HTR-8/SVneo (cell line): Measurements from ENCODE around the gene DZIP1L.
"Not testable (repeated sequence)": the region's sequence is repeated elsewhere in the genome, so short reads cannot be mapped to it uniquely, and the experiment has no call there.

Source experiments
- DNase-seq: peaks from one replicate; pipeline ENCODE4 v3.0.0; 2011; ENCODE audit warnings: low spot score, mixed read lengths; ENCODE audit not compliant: insufficient read length
- FAIRE-seq: peaks from 2 replicates; lab custom pipeline; 2011; peaks lifted over from hg19 to GRCh38; lab: Jason Lieb, UNC

DZIP1L gene, protein sequence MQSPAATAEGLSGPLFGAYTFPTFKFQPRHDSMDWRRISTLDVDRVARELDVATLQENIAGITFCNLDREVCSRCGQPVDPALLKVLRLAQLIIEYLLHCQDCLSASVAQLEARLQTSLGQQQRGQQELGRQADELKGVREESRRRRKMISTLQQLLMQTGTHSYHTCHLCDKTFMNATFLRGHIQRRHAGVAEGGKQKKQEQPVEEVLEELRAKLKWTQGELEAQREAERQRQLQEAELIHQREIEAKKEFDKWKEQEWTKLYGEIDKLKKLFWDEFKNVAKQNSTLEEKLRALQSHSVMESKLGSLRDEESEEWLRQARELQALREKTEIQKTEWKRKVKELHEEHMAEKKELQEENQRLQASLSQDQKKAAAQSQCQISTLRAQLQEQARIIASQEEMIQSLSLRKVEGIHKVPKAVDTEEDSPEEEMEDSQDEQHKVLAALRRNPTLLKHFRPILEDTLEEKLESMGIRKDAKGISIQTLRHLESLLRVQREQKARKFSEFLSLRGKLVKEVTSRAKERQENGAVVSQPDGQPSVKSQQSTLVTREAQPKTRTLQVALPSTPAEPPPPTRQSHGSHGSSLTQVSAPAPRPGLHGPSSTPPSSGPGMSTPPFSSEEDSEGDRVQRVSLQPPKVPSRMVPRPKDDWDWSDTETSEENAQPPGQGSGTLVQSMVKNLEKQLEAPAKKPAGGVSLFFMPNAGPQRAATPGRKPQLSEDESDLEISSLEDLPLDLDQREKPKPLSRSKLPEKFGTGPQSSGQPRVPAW

DNA sequence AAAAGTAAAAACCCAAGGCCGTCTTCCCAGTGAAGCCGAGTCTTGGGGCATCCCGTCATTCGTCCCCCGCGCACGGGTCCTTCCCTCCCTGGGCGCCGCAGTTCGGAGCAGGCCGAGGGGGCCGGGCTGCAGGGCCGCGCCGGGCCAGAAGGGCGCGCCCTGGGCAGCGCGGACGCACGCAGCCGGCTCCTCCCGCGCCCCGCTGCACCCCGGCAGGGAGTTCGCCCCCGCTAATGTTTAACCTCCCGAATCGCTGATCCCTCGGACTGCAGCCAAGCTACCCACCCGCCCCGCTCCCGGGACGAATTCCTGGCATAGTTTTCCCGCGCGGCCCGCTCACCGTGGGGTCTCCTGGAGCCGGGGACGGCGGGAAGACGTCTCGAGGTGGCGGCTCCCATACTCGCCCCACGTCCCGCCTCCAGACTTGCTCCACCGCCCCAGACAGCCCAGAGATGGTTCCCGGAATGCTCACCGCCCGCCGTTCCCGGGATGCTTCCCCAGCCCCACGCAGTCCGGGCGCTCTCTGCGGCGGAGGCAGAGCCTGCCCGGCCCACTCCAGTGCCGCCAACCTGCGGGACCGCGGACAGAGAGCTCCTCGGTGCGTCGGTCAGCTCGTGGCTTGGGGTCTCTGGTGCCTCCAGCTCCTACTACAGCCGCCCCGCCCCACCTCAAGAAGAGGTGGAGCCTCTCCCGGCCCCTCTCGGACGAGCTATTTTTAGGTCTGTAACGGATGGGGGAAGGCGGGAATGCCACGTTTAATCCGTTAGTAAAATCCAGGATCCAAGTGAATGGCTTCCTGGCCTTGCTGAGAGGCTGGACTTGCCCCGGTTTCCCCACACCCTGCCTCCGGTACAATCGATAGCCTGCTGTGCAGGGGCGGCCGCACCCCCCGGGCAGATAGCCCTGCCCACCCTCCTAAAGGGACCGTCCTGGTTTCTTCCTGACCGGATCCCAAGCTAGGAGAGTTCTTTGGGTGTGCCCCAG, at the start of gene DZIP1L:
Gene DZIP1L (minus strand): TSS at position 621 of the 984 bp plus-strand sequence. CDS start 11,637 bp downstream, outside the sequence.
- FAIRE-seq: peak; percentile 60
- peak; percentile 73 for DNase-seq

DNA sequence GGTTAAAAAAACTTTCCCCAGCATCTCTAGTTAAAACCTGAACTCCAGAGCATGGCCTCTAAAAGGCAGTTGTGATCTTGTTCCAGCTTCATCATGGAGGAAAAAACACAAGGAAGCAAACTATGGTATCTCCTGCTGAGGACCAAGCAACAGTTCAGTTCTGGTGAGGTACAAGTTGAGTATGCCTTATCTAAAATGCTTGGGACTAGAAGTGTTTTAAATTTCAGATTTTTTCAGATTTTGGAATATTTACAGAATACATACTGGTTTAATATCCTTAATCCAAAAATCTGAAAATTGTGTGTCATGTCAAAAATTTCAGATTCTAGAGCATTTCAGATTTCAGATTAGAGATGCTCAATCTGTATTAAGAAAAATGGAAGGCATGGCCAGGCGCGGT, 49.7 kb upstream of the DZIP1L start:
- FAIRE-seq (no peak), DNase-seq (no peak)

DNA sequence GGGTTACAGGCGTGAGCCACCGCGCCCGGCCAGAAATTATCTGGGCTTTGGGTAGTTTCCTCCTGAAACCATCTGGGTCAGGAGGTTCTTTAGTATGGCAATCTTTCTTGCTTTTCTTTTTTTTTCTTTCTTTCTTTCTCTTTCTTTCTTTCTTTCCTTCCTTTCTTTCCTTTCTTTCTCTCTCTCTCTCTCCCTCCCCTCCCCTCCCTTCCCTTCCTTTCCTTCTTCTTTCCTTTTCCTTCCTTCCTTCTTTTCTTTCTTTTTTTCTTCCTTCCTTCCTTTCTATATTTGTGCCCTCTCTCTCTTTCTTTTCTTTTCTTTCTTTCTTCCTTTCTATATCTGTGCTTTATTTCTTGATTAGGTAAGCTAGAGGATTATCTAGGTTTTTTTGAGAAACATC, 42.3 kb upstream of the DZIP1L start:
- FAIRE-seq (no peak), DNase-seq (no peak)

DNA sequence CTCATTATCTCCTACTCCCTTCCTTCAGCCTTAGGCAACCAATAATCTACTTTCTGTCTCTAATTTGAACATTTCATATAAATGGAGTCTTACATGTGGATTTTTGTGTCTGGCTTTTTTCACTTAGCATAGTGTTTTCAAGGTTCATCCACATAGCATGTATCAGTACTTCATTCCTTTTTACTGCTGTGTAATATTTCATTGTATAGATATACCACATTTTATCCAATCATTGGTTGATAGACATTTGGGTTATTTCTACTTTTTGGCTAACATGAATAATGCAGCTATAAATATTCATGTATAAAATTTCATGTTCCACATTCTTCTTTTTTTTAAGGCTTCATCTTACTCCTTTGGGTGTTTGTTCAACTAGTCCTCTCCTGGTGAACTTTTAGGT, 39.1 kb upstream of the DZIP1L start:
- DNase-seq (no peak), FAIRE-seq (no peak)

DNA sequence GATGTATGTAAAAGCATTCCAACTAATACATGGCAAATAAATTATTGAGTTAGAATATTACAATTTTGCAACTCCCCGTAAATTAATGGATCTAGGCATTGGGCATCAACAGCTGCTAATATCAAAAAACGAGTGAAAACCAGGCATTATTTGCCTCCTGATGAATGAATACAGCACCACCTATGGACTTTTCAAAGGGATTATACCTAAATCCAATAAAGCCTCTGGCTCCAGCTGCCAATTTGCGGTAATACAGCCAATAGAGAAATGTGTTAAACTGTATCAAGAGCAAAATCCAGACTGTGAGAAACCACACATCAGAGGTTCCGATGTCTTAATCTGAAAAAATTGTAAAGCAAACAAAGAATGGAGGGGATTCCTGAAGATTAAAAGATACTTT, 33.1 kb upstream of the DZIP1L start:
- no peak for DNase-seq
- FAIRE-seq: no peak

DNA sequence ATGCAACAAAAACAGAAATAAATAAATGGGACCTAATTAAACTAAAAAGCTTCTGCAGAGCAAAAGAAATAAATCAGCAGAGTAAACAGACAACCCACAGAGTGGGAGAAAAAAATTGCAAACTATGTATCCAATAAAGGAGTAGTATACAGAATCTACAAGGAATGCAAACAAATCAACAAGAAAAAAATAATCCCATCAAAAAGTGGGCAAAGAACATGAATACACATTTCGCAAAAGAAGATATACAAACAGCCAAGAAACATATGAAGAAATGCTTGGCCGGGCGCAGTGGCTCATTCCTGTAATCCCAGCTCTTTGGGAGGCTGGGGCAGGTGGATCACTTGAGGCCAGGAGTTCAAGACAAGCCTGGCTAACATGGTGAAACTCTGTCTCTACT, 26.8 kb upstream of the DZIP1L start:
- not testable (repeated sequence) for DNase-seq, FAIRE-seq

DNA sequence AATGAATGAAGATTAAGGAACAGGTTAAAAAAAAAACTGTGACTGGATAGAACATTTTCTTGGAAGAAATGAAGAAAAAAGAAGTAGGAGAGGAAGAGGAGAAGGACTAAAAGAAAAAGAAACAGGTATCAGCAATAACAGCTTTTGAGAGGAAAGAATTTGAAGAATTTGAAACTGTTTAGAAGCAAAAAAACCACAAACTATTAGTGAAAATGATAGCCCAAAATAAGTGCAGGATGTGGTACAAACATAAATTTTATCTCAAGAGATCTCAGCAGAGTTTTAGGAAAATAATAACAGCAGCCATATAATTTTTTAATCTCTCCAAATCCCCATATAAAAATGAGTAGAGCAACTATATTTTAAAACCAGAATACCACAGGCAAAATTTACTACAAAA, 25.5 kb upstream of the DZIP1L start:
- DNase-seq: no peak
- no peak for FAIRE-seq

DNA sequence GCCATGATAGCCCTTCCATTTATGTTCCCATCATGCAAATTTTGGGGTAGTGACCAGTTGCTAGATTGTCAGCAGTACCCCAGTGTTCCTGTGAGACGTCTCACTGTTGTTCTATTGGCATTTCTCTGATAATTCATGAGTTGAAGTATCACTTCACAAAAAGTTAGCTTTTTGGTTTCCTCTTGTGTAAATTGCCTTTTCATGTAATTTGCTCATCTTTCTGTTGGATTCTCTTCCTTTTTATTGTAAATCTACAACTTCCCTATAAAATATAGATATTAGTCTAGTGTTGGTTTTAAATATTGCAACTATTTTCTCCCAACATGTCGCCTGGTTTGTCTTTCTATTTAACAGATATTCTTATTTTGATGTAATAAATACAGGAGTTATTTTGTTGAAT, 24.3 kb upstream of the DZIP1L start:
- DNase-seq: no peak
- no peak for FAIRE-seq

DNA sequence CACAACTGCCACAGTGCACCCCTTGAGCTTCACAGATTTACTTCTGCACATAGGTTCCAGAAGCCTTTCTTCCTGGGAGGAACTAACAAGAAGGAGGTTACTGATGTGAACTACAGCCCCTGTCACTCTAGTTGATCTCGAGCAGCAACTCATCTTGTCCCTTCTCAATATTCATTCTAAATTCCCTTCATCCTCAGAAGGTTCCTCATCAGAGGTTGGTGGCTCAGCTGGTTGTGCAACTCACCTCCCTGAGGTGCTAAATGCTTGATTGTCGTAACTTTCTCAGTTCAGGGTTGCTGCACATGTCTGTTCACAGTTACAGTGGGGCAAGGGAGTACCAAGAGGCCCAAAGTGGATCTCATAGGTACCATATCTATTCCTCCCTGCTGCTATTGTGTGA, 22.5 kb upstream of the DZIP1L start:
- DNase-seq: no peak
- FAIRE-seq: no peak

DNA sequence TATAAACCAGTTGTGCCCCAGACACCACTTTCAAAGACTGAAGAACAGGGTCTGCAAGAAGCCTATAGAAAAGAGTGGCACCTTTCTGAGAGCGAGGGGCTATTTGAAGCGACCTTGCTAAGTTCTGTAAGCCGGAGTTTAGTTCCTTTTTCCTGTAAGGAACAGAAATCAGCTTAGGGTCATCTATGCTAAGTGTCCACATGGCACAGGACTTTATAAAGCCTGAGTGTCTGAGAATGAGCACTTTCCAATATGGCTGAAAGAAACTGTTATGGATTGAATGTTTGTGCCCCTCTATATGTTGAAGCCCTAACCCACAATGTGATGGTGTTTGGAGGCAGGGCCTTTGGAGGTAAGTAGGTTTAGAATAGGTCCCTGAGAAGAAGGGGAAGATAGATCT, 20.8 kb upstream of the DZIP1L start:
- DNase-seq: no peak
- FAIRE-seq: no peak

DNA sequence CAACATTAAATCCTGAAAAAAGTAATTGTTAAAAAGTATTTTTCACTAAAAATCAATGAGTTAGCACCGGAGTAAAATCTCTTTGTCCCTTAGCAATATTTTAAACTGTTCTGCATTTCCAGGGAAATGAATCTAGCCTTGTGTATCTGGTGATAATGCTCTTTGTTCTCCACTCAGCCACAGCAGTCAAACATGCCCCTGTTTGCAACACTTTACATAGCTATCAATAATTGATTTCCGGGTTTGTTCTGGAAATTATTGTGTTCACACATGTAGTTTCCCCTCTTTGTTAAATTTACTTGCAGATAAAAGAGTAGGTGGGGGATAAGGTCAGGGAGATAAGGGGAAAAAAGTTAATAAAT, 20.4 kb upstream of the DZIP1L start:
- DNase-seq (no peak), FAIRE-seq (no peak)

DNA sequence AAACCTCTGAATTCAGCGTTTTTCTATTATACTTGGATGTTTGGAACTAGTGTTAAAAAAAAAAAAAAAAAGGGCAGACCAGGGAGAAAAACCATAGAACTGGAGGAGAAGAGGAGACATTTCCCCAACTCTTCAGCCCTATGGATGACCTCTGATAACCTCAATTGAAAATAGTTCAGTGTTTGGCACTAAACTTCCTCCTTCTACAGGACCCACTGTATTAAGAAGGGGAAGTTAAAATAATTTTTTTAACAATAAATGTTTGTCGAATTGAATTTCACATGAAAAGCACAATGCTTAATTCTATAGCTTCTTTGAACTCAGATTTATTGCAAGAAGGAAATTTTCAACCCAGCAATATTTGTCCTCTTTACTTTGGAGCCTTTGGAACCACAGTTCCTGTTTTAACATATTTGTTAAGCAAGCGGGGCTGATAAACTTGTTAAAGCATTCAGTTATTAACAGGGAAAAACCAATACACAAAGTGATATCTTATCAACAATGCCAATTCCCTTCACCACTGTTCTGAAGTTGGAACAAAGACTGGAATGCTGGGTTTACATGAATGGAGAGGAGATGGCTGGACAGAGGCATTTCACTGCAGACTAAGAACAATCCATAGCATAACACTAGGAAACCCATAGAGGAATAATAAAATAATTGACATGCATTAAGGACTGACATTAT, 19.9 kb upstream of the DZIP1L start:
- DNase-seq (no peak), FAIRE-seq (no peak)

DNA sequence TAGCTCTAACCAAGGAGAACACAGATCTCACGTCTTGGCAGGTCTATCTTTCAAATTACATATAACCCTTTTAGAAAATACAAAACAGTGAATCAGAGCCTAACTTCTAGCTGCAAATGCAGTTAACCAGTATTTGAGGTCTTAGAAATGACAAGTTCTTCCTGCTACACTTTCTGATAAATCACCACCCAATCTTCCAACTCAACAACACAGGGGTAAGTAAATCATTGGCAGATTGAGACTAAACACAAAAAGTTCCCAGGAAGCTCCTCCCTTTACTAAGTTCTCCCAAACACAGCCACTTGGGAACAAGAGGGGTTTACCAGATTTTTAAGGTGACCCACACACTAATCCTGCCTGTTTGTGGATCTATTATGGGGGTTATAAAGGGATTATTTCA, 16.8 kb upstream of the DZIP1L start, which contains the start of gene A4GNT:
Gene A4GNT (minus strand): TSS at position 152 of the 400 bp plus-strand sequence. CDS start 1,134 bp downstream, outside the sequence.
- FAIRE-seq (no peak), DNase-seq (no peak)

DNA sequence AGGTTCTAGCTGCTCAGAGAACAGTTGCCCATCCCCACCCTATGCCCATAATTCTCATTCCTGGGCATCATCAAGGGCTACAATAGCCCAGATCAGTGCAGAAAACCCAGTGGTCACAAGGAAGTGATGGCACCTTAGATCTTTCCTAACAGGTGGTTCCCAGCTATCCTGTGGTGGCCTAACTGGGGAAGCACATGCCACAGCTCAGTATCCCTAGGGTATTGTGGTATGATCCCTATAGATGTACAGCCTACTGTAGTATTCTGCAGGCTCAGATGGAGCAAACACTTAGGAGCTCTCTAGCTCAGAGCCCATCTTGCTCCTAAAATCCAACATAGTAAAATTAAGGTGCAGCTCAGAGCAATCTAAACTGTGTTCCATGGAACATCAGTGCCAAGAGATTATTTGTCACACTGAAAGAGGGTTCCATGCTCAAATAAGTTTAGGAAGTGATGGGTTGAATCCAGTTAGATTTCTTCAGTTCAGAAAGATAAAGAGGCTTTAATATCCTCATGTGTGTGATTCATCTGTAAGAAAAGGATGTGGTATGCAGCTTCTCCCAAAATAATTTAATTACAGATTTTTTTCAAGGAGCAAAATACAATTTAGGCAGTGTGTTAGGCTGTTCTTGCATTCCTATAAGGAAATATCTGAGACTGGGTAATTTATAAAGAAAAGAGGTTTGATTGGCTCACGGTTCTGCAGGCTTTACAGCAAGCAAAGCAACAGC, 12.4 kb upstream of the DZIP1L start:
- DNase-seq (no peak), FAIRE-seq (no peak)

DNA sequence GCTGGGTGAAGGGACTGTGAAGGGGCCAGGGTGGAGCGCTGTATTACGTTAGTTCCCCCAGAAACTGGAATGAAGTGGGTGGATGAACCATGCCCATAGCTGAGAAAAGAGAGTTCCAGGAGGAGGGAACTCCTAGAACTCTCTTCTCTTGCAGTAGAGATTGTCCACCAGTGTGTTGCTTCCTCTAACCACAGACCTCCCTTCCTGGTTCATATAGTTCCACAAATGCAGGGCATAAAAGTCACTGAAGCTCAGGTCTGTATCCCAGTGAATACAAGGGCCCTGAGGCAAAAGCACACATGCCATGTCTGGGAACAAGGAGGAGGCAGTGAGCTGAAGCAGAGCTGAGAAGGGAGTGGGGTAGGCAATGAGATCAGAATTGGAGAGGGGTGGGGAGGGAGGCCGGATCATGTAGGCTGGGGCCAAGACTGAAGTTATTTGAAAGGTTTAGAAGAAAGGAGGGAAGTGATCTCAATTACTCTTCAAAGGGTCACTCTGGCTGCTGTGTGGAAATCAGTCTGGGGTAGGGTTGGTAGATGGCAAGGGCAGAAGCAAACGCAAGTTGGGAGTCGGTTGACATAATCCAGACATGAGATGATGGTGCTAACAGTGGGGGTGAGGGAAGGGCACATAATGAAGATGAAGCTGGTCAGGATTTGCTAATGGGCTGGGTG, 10.3 kb upstream of the DZIP1L start:
- DNase-seq: no peak

DNA sequence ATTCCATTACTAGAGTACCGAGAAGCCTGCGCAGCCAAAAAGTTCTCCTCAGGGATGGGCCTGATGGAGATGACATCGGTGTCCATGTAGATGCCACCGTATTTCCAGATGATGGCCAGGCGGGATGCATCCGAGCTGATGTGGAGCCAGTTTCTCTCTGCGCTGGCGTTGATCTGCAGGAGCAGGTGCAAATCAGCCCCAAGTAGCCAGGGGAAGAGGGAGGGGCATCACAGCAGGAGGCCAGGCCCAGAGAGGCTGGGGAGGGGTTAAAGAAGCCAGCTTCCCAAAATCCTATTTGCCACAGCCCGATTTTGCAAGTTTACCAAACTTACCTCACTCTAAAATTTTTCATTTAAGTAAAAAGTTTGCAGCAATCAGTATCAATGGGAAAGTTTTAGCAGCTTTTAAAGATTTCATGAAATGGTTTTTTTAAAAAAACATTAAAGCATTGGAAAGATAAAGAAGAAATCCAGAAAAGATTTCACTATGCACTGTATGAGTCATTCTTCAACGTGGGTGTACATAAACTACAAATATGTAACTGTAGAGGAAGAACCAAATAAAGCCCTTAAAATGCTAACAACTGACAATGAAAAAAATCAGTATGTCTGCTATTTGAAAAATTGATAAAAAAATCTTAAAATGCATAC, 9.4 kb upstream of the DZIP1L start:
- FAIRE-seq (no peak), DNase-seq (peak; percentile 28)

More for the DNA sequence above, 10.3 kb upstream of the DZIP1L start:
- FAIRE-seq: no peak

DNA sequence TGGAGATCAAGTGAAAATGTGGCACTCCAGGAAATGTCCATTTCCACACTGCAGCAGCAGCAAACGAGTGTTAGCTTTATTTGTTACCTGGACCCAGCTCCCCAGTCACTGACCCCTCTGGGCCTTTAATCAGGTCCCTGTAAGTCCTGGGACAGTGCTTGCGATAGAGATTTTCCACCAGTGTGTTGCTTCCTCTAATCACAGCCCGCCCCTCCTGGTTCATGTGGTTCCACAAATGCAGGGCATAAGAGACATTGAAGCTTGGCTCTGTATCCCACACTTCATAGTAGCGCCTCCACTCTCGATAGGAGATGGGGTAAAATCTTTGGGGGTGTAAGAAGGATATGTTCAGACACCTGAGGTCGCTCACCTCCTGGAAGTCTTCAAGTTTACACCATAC, 8.8 kb upstream of the DZIP1L start:
- no peak for FAIRE-seq
- DNase-seq: no peak

DNA sequence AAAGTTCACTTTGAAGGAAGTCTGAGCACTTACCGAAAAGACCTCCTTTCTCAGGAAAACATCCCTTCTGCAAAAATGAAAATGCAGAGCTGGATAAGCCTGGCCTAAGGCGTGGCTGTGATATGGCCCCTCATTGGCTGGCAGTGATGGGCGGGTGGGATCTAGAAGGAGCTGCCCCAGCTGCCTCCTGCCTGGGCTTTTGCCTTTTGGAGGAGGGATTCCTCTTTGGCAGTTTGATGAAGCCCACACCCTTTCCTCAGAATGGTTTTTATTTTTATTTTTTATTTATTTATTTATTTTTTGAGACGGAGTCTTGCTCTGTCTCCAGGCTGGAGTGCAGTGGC, 4.0 kb upstream of the DZIP1L start:
- FAIRE-seq: no peak
- DNase-seq: no peak
